NCI-H524 treated with DMSO at 0.1 percent for 48 hours (cell line): ENCODE measurements around the gene ASF1B.
"Not testable (repeated sequence)": the region's sequence is repeated elsewhere in the genome, so short reads cannot be mapped to it uniquely, and the experiment has no call there.

Experiments
- DNase-seq: peaks from one replicate; lab custom pipeline; 2025; lab: John Stamatoyannopoulos, UW

ASF1B gene

GRCh38 chr19:14159059-14159458 is 22.7 kb upstream of the ASF1B start:
- no peak for DNase-seq

GRCh38 chr19:14158276-14159023 is 22.1 kb upstream of the ASF1B start:
- DNase-seq: no peak

- DNase-seq: no peak
Observed at GRCh38 chr19:14156971-14157717, 20.8 kb upstream of the ASF1B start.

GRCh38 chr19:14156122-14156521 is 19.7 kb upstream of the ASF1B start:
- no peak for DNase-seq

- DNase-seq: no peak
Observed at GRCh38 chr19:14155371-14155770, 19.0 kb upstream of the ASF1B start.

GRCh38 chr19:14152713-14153112 is 16.3 kb upstream of the ASF1B start:
- DNase-seq: no peak

- no peak for DNase-seq
Observed at GRCh38 chr19:14150770-14151661, 14.6 kb upstream of the ASF1B start.

GRCh38 chr19:14150041-14150769 is 13.8 kb upstream of the ASF1B start:
- no peak for DNase-seq

- no peak for DNase-seq
Observed at GRCh38 chr19:14149509-14149994, 13.2 kb upstream of the ASF1B start.

GRCh38 chr19:14148751-14149410 is 12.5 kb upstream of the ASF1B start:
- DNase-seq: no peak

- no peak for DNase-seq
Observed at GRCh38 chr19:14147797-14148605, 11.6 kb upstream of the ASF1B start.

- no peak for DNase-seq
Observed at GRCh38 chr19:14146789-14147216, 10.4 kb upstream of the ASF1B start.

- not testable (repeated sequence) for DNase-seq
Observed at GRCh38 chr19:14146169-14146568, 9.8 kb upstream of the ASF1B start.

- DNase-seq: no peak
Observed at GRCh38 chr19:14145381-14145780, 9.0 kb upstream of the ASF1B start.

GRCh38 chr19:14142262-14143190 is 6.1 kb upstream of the ASF1B start:
- DNase-seq: no peak

- DNase-seq: no peak
Observed at GRCh38 chr19:14141041-14141440, 4.7 kb upstream of the ASF1B start.

GRCh38 chr19:14139944-14140343 is 3.6 kb upstream of the ASF1B start:
- no peak for DNase-seq

GRCh38 chr19:14138576-14139265 is 2.3 kb upstream of the ASF1B start:
- DNase-seq: no peak
